Upper lobe of left lung (tissue), 4 donors: ENCODE results near the gene MSI2.

Experiments
- POLR2A ChIP-seq, 4 donors: fragments of 450-650 bp; IDR thresholded peaks; one replicate each; pipeline ENCODE4 v1.5.1; 2016 to 2017; ENCODE audit warnings: antibody characterized with exemption in 4 of 4, mild to moderate bottlenecking in 2 of 4
- TF ChIP-seq, protein P1 (sequence below), 6 experiments: fragments of 450-650 bp in 4 of 6; fragments of 200-600 bp in 2 of 6; sonication (generic) in 2 of 6; IDR thresholded peaks; one replicate each; pipeline ENCODE4 v1.5.1; 2016 to 2019; ENCODE audit warnings: antibody characterized with exemption in 6 of 6

DNA sequence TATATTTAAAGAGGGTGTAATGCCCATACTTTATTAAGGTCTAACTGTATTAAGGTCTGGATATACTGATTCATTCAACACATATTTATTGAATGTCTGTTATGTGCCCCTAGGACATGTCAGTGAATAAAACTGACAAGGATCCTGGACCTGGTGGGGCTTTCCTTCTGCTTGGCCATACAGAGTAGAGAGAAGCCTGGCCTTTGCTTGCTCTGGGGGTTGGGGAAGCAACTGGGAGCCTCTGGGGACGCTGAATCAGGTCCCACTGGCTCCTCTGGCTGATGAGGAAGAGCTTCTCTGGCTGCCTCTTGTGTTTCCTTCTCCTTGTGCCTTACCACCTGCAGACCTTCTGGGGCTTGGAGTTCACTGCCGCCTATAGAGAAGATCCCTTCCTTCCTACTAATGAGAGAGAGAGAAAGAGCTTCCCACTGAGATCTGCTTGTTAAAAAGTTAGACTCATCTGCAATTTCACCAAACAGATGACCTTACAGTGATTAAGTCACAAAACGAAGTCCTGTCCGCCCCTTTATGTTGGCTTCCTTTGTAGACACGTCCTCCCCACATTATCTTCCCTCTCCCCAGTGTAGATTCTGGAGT, 49.7 kb downstream of the MSI2 start:
- TF ChIP-seq, protein P1, sequence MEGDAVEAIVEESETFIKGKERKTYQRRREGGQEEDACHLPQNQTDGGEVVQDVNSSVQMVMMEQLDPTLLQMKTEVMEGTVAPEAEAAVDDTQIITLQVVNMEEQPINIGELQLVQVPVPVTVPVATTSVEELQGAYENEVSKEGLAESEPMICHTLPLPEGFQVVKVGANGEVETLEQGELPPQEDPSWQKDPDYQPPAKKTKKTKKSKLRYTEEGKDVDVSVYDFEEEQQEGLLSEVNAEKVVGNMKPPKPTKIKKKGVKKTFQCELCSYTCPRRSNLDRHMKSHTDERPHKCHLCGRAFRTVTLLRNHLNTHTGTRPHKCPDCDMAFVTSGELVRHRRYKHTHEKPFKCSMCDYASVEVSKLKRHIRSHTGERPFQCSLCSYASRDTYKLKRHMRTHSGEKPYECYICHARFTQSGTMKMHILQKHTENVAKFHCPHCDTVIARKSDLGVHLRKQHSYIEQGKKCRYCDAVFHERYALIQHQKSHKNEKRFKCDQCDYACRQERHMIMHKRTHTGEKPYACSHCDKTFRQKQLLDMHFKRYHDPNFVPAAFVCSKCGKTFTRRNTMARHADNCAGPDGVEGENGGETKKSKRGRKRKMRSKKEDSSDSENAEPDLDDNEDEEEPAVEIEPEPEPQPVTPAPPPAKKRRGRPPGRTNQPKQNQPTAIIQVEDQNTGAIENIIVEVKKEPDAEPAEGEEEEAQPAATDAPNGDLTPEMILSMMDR (IDR thresholded peaks at IDR 0.05): no peak
- no peak for TF ChIP-seq POLR2A (IDR thresholded peaks at IDR 0.05)
